NCI-H226 (cell line): ENCODE data around the gene LRFN5.

Experiments used
- DNase-seq: peaks from one replicate; pipeline ENCODE4 v3.0.0-alpha.2; 2015

Gene LRFN5

DNA sequence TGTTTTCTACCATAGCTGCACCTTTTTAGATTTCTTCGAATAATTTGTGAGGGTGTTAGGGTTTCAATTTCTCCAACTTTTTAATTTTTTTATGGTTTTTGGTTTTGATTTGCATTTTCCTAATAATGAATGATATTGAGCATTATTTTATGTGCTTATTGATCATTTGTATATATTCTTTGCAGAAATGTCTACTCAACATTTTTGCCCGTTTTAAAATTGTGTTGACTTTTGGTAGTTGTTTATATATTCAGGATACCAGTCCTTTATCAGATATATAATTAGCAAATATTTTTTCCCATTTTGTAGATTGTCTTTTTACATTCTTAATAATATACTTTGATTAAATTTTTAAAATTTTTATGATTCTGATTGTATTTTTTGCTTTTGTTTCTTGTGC is 306.7 kb downstream of the LRFN5 start:
- no peak for DNase-seq

DNA sequence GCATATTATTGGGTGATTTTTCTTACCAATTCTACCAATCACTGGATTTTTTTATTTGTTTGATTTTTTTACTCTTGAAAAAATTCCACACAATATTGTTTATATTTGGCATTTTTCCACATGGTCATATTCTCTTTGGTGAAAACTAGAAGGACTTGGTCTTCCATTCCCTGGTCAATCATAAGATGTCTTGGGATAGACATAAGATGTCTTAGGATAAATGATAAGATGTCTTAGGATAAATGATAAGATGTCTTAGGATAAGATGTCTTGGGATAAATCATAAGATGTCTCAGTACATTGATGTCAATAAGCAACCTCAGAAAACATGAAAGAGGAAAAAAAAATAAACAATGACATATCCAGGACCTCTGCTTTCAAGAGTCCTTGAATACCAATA is 309.1 kb downstream of the LRFN5 start:
- no peak for DNase-seq

DNA sequence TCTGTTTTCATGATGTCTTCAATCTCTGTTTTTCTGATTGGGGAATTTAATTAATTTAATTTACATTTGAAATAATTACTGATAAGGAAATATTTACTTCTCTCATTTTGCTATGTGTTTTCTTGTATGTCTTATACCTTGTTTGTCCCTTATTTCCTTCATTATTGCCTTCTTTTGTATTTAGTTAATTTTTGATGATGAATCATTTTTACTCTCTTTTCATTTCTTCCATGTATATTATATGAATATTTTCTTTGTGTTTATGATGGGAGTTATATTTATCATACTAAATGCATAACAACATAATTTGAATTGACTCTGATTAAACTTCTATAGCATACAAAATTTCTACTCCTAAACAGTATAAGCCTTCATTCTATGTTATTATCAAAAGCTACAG is 309.6 kb downstream of the LRFN5 start:
- DNase-seq: no peak

DNA sequence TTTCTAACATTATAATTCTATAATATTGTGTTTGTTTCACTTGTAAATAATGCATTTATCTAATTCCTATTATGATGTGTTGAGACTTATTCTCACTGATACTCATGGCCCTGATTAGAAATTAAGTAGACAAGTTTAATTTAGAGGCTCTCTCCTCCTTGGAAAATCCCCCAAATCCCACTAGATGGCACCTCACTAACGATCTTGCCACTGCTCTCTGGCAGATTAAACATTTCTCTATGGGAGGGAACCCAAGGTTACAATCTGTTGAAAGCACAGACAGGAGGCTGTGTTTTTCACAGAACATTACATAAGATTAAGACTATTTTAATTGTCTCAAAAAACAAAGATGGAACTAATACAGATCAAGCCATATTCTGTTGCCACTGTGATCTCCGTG is 318.7 kb downstream of the LRFN5 start:
- DNase-seq: peak; percentile 29

DNA sequence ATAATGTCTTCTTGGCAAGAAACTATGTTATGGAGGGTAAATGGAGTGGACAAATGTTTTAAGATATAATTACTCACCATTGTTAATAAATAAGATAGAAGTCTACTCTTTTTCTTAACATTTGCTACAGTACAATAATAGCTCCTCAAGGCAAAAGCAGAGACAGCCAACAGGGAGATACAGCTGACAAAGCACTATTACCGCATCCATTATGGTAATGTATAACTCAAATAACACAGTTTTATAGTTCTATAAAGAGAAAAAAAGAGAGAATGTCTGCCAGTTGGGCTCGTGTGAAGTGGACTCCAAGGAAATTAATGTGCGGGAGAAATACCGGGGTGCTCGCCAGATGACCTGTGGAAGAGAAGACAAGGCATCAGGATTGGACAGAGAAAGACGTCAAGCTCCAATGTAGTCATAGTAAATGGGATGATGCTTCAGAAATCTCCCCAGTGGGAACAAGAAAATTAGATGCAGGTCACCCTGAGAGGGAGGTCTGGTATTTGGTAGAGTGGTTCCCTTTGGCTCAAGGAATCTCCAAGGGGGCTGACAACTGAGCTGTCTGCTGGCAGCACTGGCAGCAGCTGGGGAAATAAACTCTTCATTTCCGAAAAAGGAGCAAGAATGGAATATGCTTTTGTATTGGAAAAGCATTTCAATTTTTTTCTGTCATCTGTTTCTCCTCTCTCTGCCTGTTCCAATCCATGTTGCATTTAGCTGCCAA is 343.9 kb downstream of the LRFN5 start:
- no peak for DNase-seq
